Iris pigment epithelial cell (primary cell): ENCODE data around the gene PHLDB2.

Experiments used
- DNase-seq: peaks from one replicate; pipeline ENCODE4 v3.0.0-alpha.2; 2011; ENCODE audit warnings: low read depth

Gene PHLDB2

DNA sequence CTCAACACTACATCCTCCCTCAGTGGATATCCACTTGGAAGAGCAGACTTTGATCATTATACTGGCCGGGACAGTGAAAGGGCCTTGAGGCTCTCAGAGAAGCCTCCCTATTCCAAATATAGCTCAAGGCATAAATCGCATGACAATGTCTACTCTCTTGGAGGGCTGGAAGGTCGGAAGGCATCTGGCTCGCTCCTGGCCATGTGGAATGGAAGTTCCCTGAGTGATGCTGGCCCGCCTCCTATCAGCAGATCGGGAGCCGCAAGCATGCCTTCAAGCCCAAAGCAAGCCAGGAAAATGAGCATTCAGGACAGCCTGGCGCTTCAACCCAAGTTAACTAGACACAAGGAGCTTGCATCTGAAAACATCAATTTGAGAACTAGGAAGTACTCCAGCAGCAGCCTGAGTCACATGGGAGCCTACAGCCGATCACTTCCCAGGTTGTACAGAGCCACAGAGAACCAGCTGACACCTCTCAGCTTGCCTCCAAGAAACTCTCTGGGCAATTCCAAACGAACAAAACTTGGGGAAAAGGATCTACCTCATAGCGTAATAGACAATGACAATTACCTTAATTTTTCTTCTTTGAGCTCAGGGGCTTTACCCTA, 25.4 kb downstream of the PHLDB2 start:
- DNase-seq = no peak

DNA sequence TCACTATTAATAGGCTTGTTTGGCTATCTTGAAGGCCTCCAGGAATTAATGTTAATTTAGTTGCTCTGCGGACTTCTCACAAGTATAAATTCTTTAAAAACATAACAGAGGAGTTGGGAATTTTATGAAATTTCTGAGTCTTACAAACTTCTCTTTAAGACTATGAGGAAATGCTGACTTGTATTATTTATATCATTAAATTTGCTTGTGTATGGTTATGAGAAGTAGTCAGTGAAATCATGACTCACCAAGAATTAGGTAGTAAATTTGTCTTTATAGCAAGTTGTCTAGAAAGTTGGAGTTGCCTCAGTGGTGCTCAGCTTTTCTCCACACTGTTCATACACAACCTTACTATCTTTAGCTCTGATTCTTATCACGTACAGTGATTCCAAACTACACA, 26.5 kb downstream of the PHLDB2 start:
- DNase-seq = no peak

DNA sequence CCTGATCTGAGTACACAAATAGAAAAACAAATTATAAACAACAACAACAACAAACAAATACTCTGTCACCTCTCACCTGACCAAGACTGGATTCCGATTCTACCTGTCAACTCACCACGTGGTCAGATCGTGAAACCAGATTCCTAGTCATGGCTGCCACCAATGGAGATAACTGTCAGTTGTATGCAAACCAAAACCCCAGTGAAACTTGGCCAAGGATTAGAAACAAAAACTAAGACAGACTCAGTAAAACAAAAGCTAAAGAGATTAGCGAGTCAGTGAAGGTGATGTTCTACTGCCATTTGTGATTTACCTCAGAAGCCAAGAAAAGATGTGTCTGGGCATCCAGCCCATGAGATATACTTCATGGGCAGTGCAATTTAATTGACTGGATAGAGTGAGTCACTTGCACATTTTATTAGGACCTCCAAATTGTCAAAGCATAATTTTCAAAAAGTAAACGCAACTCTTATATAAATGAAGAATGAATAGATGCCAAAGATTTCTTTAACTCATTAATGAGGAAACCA, 31.1 kb downstream of the PHLDB2 start:
- DNase-seq = no peak

DNA sequence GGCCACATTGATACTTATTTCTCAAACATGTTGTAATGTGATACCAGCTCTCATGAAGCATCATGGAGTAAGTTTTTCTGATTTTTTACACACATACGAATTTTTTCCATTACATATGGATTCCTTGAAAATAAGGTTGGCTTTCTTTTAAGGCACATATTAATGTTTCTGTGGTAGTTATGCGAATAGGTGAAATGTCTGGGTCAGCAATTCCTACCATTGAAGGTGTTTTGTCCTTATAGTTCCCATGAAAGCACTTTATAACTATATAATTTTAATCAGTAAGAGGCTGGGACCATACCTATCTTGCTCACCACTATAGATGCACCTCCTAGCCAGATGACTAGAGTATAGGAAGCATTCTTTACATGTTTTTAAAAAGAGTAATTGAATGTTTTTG, 33.0 kb downstream of the PHLDB2 start:
- no peak for DNase-seq

DNA sequence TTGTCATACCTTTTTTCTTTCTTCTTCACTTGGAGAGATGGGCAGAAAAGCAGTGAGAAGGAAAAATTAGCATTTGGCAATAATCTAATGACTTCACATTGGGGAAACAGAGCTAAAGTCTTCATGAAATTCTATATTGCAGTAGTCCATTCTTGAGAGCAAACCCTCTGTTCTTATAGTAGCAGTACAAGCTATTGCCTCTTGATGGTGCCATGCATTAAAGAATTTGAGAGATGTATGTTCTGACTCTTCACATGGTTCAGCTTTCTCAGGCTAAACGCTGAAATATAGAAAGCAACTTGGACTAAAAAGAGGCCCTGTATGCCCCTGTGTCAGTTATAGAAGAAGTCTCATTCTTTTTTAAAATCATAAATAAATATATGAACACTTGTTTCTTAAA, 36.0 kb downstream of the PHLDB2 start:
- DNase-seq = peak; percentile 76

DNA sequence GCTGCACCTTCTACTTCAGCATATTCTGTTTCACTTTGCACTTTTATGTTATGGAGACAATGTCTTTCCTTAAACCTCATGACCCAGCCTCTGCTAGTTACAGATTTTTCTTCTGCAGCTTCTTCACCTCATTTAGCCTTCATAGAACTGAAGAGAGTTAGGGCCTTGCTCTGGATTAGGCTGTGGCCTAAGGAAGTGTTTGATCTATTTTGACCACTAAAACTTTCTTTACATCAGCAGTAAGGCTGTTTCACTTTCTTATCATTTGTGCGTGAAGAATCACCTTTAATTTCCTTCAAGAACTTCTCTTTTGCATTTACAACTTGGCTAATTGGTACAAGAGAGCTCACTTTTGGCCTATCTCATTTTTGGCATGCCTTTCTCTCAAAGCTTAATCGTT, 40.9 kb downstream of the PHLDB2 start:
- DNase-seq = no peak

DNA sequence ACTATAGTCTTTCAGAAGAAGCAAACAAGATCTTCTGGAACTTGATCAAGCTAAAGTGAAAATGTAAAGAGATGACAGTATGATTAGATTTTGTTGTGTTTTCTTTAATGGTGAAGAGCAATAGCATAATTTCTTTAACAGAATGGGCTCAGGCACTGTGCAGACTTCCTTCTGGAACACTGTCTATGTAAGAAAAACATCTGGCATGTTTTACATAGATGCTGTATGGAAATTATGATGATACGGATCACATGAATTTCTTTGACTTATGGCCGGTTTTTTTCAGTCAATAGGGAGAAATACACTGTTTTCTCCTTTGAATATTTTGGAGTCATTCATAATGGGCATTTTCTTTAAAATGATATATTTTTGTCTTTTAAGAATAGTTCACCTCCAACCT, 42.6 kb downstream of the PHLDB2 start:
- no peak for DNase-seq

GRCh38 chr3:111902534-111902933, 43.5 kb downstream of the PHLDB2 start:
- DNase-seq = no peak

DNA sequence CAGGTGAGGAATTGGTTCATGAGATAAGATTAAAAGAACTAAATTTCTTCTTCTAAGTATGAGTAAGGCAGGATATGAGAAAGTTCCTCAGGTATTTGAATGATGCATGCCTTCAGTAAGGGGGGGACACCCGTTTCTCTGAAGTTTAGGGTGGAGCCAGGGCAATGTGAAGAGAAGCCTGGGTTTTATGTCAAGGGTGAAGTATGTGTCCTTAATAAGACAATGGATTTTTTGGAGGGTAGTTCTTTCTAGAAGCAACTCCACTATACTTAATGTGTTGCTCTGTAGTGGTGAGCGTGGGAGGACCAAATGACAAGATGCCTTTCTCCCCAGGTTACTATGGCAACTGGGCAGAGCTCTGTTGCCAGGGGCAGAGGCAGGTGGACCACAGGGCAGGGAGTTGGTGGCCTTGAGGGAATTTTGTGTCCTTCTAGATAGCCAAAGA, 44.0 kb downstream of the PHLDB2 start:
- DNase-seq = peak; percentile 94

- DNase-seq = peak; percentile 98
Measured at GRCh38 chr3:111904376-111905241, 45.5 kb downstream of the PHLDB2 start.

DNA sequence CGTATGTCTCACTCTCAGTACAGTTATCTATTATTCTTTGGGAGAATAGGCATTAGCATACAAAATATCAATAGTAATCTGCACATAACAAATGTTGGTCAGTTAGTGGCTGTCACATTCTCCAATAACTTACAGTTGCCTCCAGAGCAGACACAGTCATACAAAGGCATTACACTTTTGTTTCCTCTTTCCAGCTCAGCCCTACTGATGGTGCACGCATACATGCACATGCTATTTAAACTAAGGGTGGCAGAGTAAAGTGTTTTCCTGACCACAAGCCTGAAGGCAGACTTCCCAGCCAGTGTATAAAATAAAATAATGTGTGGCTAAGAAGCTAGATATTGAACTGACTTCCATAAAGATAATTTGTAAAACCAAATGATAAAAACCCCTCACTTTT, 47.6 kb downstream of the PHLDB2 start:
- DNase-seq = peak; percentile 62

GRCh38 chr3:111907151-111907550, 48.1 kb downstream of the PHLDB2 start:
- no peak for DNase-seq

GRCh38 chr3:111910806-111911205, 51.7 kb downstream of the PHLDB2 start:
- DNase-seq = peak; percentile 89

DNA sequence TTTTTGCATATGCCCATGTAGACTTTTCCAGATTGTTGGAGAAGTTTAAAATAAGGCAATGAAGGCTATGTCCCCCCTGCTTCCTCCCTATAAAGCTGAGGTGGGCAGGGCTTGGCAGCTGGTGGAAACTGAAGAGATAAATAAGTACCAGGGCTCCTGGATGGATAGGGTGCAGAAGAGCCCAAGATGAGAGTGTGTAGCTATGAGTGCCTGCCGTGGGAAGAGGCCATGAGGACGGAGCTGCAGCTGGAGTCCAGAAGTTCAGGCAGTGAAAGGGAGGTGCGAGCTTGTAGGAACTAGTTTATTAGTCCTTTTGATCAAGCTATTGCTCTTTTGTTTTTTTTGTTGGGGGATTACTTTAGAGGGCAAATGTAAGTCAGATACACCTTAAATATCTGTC, 52.4 kb downstream of the PHLDB2 start:
- no peak for DNase-seq

GRCh38 chr3:111913163-111913763, 54.2 kb downstream of the PHLDB2 start:
- no peak for DNase-seq

- DNase-seq = peak; percentile 65
Measured at GRCh38 chr3:111915905-111916304, 56.8 kb downstream of the PHLDB2 start.

DNA sequence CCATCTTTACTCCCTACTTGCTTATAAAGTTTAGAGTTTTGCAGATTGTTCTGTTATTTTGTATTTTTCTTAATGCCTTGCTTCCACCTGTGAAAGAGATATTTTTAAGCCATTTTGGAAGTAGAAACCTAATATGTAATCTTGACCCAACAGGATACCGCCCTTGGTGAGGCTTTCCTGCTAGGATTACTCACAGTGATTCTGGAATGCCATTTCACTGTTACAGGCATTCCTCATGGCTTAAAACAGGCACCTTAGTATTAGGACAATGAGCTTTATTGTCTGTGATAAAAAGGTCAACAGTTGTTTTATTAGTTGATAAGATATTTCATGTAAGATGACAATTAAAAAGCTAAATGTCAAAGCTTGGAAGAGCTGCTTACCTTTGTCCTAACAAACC, 58.2 kb downstream of the PHLDB2 start:
- peak; percentile 62 for DNase-seq

- DNase-seq = no peak
Measured at GRCh38 chr3:111919370-111920065, 60.5 kb downstream of the PHLDB2 start.

- DNase-seq = no peak
Measured at GRCh38 chr3:111921181-111921580, 62.1 kb downstream of the PHLDB2 start.

DNA sequence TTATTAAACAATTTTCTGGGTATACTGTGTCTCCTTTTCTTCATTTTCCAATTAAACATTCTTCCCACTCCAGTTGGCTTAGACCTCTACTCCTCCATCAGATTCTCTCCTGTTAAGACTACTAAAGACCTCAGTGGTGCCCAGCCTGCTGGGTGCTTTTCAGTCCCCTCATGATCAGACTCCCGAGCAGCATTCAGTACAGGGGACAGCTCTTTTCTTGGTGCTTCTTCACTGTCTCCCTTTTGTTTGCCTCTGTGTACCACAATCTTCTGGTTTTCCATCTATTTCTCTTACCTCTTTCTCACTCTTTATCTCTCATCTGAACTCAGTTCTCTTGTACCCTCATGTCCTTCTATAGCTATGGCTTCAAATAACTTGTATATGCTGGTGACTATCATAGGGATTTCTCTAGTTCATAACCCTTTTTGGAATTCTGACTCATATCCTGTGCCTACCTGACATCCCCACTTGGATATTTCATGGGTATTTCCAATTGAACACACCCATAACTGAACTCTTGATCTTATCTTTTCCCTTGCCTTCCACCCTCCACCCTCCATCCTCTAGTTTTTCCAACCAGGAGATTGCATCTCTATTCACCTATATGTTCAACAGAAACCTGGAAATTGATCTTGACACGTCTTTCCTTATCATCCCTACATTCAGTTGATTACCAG, 64.2 kb downstream of the PHLDB2 start:
- DNase-seq = no peak

DNA sequence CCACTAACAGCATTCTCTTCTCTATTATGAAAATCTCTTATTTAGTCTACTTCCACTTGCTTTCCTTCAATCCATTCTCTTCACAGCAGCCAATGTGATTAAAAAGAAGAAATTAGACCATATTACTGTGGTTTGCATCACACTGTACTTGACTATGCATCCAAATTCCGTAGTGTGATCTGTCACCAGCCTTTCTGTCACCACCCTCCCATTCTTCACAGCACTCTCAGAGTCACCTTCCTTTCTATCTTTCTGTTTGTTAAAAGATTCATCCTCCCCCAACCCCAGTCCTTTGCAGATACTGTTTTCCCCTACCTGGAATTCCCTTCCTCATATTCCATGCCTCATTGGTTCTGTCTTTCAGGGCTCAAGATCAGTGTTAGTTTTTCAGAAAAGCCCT, 64.7 kb downstream of the PHLDB2 start:
- DNase-seq = no peak

DNA sequence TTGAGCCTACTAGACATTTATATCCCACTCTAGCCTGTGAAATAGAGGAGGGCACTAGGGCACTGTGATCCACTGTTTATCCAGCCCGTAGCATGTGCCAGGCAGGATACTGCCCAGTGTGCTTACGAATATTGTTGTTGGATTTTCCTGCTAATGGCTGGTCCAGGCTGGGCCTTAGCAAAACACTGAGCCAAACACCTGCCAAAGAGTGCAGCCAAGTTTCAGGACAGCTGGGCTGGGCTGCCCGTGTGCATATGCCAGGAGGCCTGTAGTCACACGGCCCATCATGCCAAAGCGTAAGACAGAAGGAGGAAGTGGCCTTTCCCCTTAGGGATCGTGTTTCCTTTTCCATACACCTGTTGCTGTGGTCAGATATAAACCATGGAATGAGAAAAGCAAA, 65.2 kb downstream of the PHLDB2 start:
- no peak for DNase-seq
